Astrocyte of the spinal cord (primary cell): Measurements from ENCODE around the gene ME2.

Source experiments
- DNase-seq: peaks from one replicate; pipeline ENCODE4 v3.0.0; 2011; ENCODE audit warnings: low read depth, low spot score
- H3K4me3 ChIP-seq: 2 replicates; pipeline ENCODE4 v1.5.1; 2011; ENCODE audit warnings: low read depth, mild to moderate bottlenecking, low read length, moderate library complexity
- in situ Hi-C: cut with HindIII; loops from 2 replicates; pipeline ENCODE4 v1.10.0; 2017; ENCODE audit warnings: low sequenced_read_pairs
- TF ChIP-seq, protein P1 (sequence below): IDR thresholded peaks from 2 replicates; pipeline ENCODE4 v1.5.1; 2012; ENCODE audit warnings: low read depth, mild to moderate bottlenecking, low read length, inconsistent platforms

ME2 gene

DNA sequence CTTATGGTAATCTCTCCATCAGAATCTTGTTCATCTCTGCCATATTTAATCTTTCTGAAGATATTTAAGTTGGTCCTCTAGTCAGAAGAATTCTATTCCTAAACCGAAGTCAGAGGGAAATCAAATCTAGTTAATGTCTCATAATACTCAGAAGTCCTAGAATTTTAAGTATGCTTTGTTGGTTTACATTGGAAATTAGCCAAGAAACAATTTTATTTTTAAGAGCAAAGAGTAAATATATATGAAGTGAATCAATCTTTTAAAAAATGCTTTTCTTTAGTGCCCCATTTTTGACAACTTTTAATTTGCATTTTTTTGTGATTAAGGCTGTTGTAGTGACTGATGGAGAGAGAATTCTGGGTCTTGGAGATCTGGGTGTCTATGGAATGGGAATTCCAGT lies 38.1 kb downstream of the ME2 start:
- TF ChIP-seq, protein P1, sequence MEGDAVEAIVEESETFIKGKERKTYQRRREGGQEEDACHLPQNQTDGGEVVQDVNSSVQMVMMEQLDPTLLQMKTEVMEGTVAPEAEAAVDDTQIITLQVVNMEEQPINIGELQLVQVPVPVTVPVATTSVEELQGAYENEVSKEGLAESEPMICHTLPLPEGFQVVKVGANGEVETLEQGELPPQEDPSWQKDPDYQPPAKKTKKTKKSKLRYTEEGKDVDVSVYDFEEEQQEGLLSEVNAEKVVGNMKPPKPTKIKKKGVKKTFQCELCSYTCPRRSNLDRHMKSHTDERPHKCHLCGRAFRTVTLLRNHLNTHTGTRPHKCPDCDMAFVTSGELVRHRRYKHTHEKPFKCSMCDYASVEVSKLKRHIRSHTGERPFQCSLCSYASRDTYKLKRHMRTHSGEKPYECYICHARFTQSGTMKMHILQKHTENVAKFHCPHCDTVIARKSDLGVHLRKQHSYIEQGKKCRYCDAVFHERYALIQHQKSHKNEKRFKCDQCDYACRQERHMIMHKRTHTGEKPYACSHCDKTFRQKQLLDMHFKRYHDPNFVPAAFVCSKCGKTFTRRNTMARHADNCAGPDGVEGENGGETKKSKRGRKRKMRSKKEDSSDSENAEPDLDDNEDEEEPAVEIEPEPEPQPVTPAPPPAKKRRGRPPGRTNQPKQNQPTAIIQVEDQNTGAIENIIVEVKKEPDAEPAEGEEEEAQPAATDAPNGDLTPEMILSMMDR = no peak
- no peak overlapping the region for H3K4me3 ChIP-seq
- in situ Hi-C loops = no loop called here
- DNase-seq = peak; percentile 12

DNA sequence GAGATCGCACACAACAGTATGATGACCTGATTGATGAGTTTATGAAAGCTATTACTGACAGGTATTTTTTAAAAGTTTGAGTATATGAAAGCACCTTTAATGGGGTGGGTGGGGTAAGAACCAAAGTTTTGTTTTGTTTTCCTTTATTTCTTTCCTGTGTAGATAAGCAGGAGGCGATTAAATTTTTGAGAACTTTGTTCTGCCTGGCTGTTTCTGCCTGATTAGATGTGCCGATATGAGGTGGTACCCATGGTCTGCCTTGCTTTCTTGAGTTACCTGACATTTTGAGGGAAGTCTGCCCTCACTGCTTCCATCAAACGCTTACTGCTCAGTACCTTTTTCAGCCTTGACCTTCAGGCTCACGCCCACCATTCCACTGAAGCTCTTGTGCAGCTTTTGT lies 39.2 kb downstream of the ME2 start:
- no peak for DNase-seq
- TF ChIP-seq, protein P1 = no peak
- no peak overlapping the region for H3K4me3 ChIP-seq
- in situ Hi-C loops = no loop called here

DNA sequence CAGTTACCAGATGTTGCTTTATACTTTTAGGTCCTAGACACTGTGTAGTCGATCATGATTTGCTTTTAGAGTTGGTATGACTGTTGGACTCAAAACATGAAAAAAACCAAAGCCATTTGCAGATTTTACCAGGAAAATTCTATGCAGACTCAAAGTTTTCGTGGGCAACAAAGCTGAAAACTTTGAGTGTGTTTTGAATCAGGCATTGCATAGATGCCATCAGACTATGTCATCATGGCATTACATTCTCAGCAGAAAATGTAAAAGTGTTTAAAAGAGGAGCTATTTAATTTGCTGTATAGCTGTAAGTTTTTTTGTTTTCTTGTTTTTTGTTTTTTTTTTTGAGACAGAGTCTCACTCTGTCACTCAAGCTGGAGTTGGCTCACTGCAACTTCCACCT lies 45.5 kb downstream of the ME2 start:
- H3K4me3 ChIP-seq = no peak overlapping the region
- in situ Hi-C loops = no loop called here
- TF ChIP-seq, protein P1 = no peak
- DNase-seq = peak; percentile 10

DNA sequence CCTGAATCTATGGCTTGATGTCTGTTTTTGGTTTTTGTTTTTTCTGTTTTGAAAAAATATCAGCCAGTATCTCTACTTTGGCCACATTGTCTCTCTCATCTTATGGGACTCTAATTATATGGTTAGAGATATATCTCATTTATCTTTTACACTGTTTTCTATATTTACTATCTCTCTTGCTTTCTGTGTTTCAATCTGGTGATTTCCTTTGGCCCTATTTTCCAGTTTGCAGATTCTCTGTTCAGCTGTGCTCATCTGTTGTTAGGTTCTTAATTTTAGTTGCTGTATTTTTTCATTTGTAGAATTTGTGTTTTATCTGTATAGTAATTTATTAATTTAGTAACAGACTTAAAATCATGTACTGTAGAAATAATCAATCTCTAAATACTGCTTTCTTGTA lies 47.6 kb downstream of the ME2 start:
- no peak for DNase-seq
- in situ Hi-C loops = no loop called here
- no peak overlapping the region for H3K4me3 ChIP-seq
- TF ChIP-seq, protein P1 = no peak

DNA sequence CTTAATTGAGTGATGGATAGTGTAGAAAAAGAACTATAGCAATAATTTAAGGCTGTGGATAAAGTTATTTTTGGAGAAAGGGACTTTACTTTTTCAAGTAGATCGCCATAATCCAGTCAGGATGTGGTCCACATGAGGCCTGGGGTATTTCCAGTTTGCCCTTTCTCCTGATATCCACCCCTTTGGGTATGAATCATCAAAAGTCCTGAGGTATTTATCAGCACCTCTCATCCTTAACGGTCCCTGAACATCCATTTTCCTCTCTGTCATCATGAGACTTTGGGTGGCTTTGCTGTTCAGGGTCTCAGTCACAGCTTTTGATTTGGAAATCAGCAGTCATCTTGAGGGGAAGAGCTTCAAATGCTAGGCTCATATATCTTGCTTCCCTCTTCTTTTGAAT lies 49.6 kb downstream of the ME2 start:
- H3K4me3 ChIP-seq = no peak overlapping the region
- TF ChIP-seq, protein P1 = no peak
- no peak for DNase-seq
- in situ Hi-C loops = no loop called here

DNA sequence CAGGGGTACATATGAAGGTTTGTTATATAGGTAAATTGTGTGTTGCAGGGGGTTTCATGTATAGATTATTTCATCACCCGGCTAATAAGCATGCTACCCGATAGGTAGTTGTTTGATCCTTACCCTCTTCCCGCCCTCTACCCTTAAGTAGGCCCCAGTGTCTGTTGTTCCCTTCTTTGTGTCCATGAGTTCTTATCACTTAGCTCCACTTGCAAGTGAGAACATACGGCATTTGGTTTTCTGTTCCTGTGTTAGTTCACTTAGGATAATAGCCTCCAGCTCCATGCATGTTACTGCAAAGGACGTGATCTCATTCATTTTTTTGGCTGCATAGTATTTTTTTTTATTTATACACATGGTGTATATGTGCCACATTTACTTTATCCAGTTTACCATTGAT lies 54.8 kb downstream of the ME2 start:
- DNase-seq = no peak
- no peak overlapping the region for H3K4me3 ChIP-seq
- TF ChIP-seq, protein P1 = no peak
- in situ Hi-C loops = no loop called here
